ENCODE data around the gene LRRC49.

LRRC49 gene

DNA sequence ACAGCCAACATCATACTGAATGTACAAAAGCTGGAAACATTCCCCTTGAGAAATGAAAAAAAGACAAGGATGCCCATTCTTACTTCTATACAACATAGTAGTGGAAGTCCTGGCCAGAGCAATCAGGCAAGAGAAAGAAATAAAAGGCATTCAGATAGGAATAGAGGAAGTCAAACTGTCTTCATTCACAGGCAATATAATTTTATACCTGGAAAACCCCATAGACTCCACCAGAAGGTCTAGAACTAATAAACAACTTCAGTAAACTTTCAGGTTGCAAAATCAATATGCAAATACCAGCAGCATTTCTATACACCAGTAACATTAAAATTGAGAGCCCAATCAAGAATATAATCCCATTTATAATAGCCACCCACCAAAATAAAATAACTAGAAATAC, 195.5 kb downstream of the LRRC49 start:
- no peaks in the 10 kb centered on the region for H3K36me3 ChIP-seq
- H3K27me3 ChIP-seq = peaks cover 13% of the 10 kb centered on the region; the same call in 1 of the 2 replicates
- H3K9me3 ChIP-seq = no peaks in the 10 kb centered on the region
- no peaks in the 10 kb centered on the region for H3K4me1 ChIP-seq
- TF ChIP-seq, protein P1, sequence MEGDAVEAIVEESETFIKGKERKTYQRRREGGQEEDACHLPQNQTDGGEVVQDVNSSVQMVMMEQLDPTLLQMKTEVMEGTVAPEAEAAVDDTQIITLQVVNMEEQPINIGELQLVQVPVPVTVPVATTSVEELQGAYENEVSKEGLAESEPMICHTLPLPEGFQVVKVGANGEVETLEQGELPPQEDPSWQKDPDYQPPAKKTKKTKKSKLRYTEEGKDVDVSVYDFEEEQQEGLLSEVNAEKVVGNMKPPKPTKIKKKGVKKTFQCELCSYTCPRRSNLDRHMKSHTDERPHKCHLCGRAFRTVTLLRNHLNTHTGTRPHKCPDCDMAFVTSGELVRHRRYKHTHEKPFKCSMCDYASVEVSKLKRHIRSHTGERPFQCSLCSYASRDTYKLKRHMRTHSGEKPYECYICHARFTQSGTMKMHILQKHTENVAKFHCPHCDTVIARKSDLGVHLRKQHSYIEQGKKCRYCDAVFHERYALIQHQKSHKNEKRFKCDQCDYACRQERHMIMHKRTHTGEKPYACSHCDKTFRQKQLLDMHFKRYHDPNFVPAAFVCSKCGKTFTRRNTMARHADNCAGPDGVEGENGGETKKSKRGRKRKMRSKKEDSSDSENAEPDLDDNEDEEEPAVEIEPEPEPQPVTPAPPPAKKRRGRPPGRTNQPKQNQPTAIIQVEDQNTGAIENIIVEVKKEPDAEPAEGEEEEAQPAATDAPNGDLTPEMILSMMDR (IDR thresholded peaks at IDR 0.05; ENCODE audit: low read depth, low read length) = no peak
- DNase-seq = no peak
- H3K4me3 ChIP-seq (ENCODE audit: low read depth, low read length) = no peak overlapping the region

DNA sequence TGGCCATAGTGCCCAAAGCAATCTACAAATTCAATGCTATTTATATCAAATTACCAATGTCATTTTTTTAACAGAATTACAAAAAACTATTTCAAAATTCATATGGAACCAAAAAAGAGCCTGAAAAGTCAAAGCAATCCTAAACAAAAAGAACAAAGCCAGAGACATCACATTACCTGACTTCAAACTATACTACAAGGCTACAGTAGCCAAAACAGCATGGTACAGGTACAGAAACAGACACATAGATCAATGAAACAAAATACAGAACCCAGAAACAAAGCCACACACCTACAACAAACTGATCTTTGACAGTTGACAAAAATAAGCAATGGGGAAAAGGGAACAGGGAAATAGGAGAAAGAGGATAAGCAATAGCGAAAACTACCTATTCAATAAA, 196.1 kb downstream of the LRRC49 start:
- Histone ChIP-seq H3K27me3 (peaks cover 13% of the 10 kb centered on the region), H3K4me1 (no peaks in the 10 kb centered on the region), H3K36me3 (no peaks in the 10 kb centered on the region), H3K4me3 (ENCODE audit: low read depth, low read length) (no peak overlapping the region), H3K9me3 (no peaks in the 10 kb centered on the region)
- DNase-seq = no peak
- TF ChIP-seq, protein P1 (IDR thresholded peaks at IDR 0.05; ENCODE audit: low read depth, low read length) = no peak

DNA sequence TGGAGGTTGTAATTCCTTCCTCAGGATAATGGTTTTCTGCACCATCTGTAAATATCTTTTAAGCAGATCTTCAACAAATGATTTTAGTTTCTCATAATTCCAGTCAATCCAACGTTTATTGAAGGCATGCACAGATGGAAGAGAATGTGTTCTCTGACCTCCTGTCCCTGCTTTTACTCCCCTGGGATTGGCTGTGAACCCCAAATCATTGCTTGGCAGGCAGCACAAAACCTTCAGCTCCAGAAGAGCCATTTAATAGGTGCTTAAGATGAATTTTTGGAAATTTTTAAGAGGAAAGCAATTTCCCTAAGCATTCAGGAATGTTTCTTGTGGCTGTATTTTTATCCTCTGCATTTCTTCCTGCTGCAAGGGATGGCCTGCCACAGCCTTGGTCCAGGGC, 197.2 kb downstream of the LRRC49 start:
- H3K36me3 ChIP-seq = no peaks in the 10 kb centered on the region
- H3K4me1 ChIP-seq = no peaks in the 10 kb centered on the region
- DNase-seq = no peak
- peaks cover 13% of the 10 kb centered on the region for H3K27me3 ChIP-seq
- TF ChIP-seq, protein P1 (IDR thresholded peaks at IDR 0.05; ENCODE audit: low read depth, low read length) = no peak
- H3K4me3 ChIP-seq (ENCODE audit: low read depth, low read length) = no peak overlapping the region
- no peaks in the 10 kb centered on the region for H3K9me3 ChIP-seq

DNA sequence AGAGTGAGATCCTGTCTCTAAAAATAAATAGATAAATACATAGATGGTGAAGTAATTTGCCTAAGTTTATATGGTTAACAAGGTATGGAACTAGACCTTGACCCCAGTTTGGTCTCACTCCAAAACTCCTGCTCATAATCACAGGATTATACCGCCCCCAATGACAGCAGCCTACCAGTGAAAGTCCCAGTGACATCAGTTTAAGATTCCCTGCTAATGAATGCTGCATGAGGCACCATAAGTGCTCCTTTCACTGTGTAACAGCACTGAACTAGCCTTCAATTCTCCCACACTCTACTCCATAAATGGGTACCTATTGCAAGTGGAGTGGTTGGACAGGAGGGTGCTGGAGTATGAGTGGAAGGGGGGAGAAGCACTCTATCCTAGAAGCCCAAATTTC, 199.0 kb downstream of the LRRC49 start:
- no peaks in the 10 kb centered on the region for H3K9me3 ChIP-seq
- TF ChIP-seq, protein P1 (IDR thresholded peaks at IDR 0.05; ENCODE audit: low read depth, low read length) = no peak
- H3K4me3 ChIP-seq (ENCODE audit: low read depth, low read length) = no peak overlapping the region
- DNase-seq = no peak
- no peaks in the 10 kb centered on the region for H3K36me3 ChIP-seq
- no peaks in the 10 kb centered on the region for H3K4me1 ChIP-seq
- H3K27me3 ChIP-seq = peaks cover 13% of the 10 kb centered on the region

DNA sequence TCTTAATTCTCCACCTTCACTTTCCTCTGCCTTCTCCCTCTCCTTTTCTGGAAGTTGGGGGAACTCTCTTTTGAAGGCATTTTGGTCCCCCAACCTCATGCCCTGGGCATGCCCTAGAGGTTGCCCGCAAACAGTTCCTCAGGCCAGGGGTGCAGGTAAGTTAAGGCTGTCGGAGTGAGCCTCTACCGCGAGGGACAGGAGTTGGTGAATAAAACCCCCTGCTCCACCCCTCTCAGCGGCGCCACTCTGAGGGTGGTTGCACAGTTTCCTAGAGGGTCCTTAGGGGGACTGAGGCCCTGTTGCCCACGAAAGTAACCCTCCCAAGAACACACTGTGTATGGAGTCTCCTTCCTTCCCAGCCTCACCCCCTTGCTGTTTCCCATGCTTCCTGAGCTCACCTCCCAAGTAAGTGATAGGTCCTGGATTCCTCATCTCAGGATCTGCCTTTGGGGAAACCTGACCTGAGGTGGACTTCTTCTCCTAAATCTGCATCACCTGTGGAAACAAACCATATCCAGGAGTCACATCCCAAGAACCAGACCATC, 199.5 kb downstream of the LRRC49 start:
- TF ChIP-seq, protein P1 (IDR thresholded peaks at IDR 0.05; ENCODE audit: low read depth, low read length) = no peak
- Histone ChIP-seq H3K36me3 (no peaks in the 10 kb centered on the region), H3K4me1 (no peaks in the 10 kb centered on the region), H3K9me3 (no peaks in the 10 kb centered on the region), H3K4me3 (ENCODE audit: low read depth, low read length) (no peak overlapping the region), H3K27me3 (peaks cover 13% of the 10 kb centered on the region)
- no peak for DNase-seq

DNA sequence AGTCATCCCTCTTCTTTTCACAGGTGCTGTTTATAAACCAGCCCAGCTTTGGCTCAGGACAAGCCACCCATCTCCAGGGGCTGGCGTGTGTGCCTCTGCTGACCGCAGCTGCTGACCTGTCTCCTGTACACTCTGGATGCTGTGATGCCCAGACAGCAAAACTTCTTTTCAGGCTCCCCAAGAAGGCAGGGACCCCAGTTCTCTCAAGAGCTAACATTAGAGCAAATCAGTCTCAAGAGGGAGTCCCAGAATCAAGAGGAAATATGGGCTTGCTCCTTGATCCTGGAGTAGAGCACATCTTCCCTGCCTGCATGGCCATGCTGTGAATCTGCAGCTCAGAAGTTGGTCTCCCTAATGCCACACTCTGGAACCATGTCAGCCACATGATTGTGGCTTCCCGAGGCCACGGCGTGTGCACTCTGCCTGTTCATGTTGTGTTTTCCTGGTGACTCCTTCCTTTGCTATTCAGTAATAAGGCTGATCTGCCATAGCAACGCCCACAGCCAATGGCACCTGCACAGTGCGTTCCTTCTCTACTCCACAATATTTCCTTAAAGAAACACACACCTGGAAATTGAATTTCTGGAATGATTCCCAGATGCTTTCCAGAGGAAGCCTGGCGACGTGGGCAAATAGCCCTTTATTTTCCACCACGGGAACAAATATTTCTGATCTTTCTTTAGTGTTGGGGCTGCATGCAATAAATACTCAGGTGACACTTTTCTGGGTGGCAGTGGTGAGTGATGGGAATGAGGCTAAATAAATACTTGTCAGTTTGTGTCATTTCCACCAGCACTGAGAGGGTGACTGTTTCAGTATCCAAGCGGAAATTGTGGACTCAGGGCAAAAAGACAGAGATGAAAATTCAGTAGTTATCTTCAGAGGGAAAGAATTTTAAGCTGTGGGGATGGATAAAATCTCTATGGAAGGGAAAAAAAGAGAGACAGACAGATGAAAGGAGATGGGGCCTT, 200.7 kb downstream of the LRRC49 start:
- H3K36me3 ChIP-seq = no peaks in the 10 kb centered on the region
- DNase-seq = no peak
- peaks cover 4% of the 10 kb centered on the region for H3K27me3 ChIP-seq
- H3K4me1 ChIP-seq = no peaks in the 10 kb centered on the region
- no peaks in the 10 kb centered on the region for H3K9me3 ChIP-seq
- TF ChIP-seq, protein P1 (IDR thresholded peaks at IDR 0.05; ENCODE audit: low read depth, low read length) = no peak
- no peak overlapping the region for H3K4me3 ChIP-seq (ENCODE audit: low read depth, low read length)
